ENCODE data around the gene POLD2. TPM values are rescaled to one million over a fixed set of nuclear protein-coding genes. Genes with fewer than 3 reads are reported as not detected.

POLD2 gene
- total and polyA plus RNA-seq, 2 of the 8 experiments (the other 6 are each of a cell fraction or from before 2014, with no cell fraction given): 148 to 214 TPM

- TF ChIP-seq RAD21 (IDR thresholded peaks at IDR 0.05 in 1 of 2, conservative IDR thresholded peaks at IDR 0.05 in 1 of 2; ENCODE audit: low read depth in 2 of 2, low read length in 2 of 2) (no peak), SIX5 (IDR thresholded peaks at IDR 0.05; ENCODE audit: low read depth, low read length) (no peak)
Observed at GRCh38 chr7:44124822-44125202, 1.5 kb upstream of the POLD2 start (continued).

All from H1 (cell line).